ENCODE results near the gene KLHL29. TPM values are rescaled to one million over a fixed set of nuclear protein-coding genes. Genes with fewer than 3 reads are reported as not detected.

Gene KLHL29
- total RNA-seq, 2 experiments from 2014 or later = 0.23 to 0.66 TPM

DNA sequence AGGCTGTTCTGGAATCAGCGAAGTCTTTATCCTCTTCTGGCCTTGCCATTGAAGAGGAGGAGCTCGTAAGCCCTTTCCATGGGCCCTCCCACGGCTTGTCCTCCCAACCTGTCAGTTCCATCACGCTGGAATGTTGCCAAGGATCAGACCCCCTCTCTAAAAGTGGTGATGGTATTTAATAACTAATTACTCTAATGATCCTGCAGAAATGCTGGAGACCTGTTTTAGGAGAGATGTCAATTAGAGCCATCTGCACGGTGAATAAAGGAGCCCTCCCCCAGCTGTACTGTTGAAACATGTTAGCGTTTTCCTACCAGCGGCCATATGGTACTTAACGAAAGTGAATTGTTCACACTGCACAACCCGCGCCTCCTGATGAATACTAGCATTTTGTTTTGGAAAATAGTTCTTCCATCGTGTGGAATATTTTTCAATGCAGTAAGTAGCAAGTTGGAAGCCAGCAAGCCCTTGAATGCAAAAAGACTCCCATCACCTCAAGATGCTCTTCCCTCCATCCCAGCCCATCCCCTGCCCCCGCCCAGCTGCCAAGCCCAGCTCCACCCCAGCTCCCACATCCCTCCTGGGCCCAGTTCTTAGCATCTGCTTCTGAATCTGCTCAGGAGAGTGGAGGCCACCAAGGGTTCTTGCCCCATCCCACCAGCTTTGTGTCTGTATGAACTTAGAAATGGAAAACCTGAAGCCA is 145.4 kb downstream of the KLHL29 start:
- no peak for DNase-seq (ENCODE audit: low spot score)
- no peaks in the 10 kb centered on the region for H3K9me3 ChIP-seq (ENCODE audit: low read length)
- no TSS peak for BruUV-seq (replicated peaks)
- no peak overlapping the region for H3K4me3 ChIP-seq (ENCODE audit: low read depth, low read length, poor library complexity, severe bottlenecking)
- ChIA-PET POLR2A (no interaction called here), CTCF (ENCODE audit: unreplicated experiment) (no interaction called here)
- TF ChIP-seq, protein P1, sequence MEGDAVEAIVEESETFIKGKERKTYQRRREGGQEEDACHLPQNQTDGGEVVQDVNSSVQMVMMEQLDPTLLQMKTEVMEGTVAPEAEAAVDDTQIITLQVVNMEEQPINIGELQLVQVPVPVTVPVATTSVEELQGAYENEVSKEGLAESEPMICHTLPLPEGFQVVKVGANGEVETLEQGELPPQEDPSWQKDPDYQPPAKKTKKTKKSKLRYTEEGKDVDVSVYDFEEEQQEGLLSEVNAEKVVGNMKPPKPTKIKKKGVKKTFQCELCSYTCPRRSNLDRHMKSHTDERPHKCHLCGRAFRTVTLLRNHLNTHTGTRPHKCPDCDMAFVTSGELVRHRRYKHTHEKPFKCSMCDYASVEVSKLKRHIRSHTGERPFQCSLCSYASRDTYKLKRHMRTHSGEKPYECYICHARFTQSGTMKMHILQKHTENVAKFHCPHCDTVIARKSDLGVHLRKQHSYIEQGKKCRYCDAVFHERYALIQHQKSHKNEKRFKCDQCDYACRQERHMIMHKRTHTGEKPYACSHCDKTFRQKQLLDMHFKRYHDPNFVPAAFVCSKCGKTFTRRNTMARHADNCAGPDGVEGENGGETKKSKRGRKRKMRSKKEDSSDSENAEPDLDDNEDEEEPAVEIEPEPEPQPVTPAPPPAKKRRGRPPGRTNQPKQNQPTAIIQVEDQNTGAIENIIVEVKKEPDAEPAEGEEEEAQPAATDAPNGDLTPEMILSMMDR (conservative IDR thresholded peaks at IDR 0.05; ENCODE audit: low read length) = no peak
- no peak for TF ChIP-seq EZH2phosphoT487 (IDR thresholded peaks at IDR 0.05; ENCODE audit: borderline replicate concordance, low read depth, low read length)
- H3K36me3 ChIP-seq (ENCODE audit: insufficient read depth, low read length) = no peaks in the 10 kb centered on the region
- H2AFZ ChIP-seq (ENCODE audit: low read length) = no peak overlapping the region
- no peaks in the 10 kb centered on the region for H3K79me2 ChIP-seq (ENCODE audit: insufficient read depth, low read depth, low read length)
- no peaks in the 10 kb centered on the region for H3K4me1 ChIP-seq (ENCODE audit: insufficient read depth, low read length, poor library complexity, severe bottlenecking)
- H4K20me1 ChIP-seq (ENCODE audit: insufficient read depth, low read length) = no peaks in the 10 kb centered on the region
- H3K9me2 ChIP-seq (ENCODE audit: insufficient read depth, low read length) = no peaks in the 10 kb centered on the region
- intact Hi-C loops (cut with micrococcal nuclease; ENCODE audit: unreplicated experiment) = no loop called here
- H3K27ac ChIP-seq (ENCODE audit: low read depth, low read length, poor library complexity, severe bottlenecking) = no peak overlapping the region
- no peak overlapping the region for H3K4me2 ChIP-seq (ENCODE audit: low read length)

DNA sequence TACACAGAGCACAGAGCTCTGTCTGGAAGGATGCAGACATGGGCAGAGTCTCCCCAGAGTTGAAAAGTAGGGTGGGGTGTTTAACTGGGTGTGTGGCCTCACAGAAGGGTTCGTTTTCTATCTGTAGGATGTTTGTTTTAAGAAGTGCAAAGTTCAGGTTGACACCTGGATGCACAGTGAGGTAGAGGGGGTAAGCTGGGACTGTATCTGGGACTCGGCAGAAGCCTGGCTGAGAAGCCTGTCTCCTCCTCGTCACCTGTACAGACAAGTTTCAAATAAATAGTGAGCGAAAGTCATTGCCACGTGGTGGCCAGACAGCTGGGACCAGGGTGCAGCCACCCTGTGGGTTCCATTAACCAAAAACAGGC is 145.9 kb downstream of the KLHL29 start:
- intact Hi-C loops (cut with micrococcal nuclease; ENCODE audit: unreplicated experiment) = no loop called here
- ChIA-PET POLR2A (no interaction called here), CTCF (ENCODE audit: unreplicated experiment) (no interaction called here)
- no peaks in the 10 kb centered on the region for H3K4me1 ChIP-seq (ENCODE audit: insufficient read depth, low read length, poor library complexity, severe bottlenecking)
- no peak overlapping the region for H3K4me2 ChIP-seq (ENCODE audit: low read length)
- no peak overlapping the region for H2AFZ ChIP-seq (ENCODE audit: low read length)
- no peak overlapping the region for H3K27ac ChIP-seq (ENCODE audit: low read depth, low read length, poor library complexity, severe bottlenecking)
- TF ChIP-seq, protein P1 (conservative IDR thresholded peaks at IDR 0.05; ENCODE audit: low read length) = no peak
- TF ChIP-seq EZH2phosphoT487 (IDR thresholded peaks at IDR 0.05; ENCODE audit: borderline replicate concordance, low read depth, low read length) = no peak
- H3K9me3 ChIP-seq (ENCODE audit: low read length) = no peaks in the 10 kb centered on the region
- H3K79me2 ChIP-seq (ENCODE audit: insufficient read depth, low read depth, low read length) = no peaks in the 10 kb centered on the region
- no peak for DNase-seq (ENCODE audit: low spot score)
- no peaks in the 10 kb centered on the region for H4K20me1 ChIP-seq (ENCODE audit: insufficient read depth, low read length)
- no peaks in the 10 kb centered on the region for H3K36me3 ChIP-seq (ENCODE audit: insufficient read depth, low read length)
- H3K9me2 ChIP-seq (ENCODE audit: insufficient read depth, low read length) = no peaks in the 10 kb centered on the region
- no peak overlapping the region for H3K4me3 ChIP-seq (ENCODE audit: low read depth, low read length, poor library complexity, severe bottlenecking)
- BruUV-seq (replicated peaks) = no TSS peak

DNA sequence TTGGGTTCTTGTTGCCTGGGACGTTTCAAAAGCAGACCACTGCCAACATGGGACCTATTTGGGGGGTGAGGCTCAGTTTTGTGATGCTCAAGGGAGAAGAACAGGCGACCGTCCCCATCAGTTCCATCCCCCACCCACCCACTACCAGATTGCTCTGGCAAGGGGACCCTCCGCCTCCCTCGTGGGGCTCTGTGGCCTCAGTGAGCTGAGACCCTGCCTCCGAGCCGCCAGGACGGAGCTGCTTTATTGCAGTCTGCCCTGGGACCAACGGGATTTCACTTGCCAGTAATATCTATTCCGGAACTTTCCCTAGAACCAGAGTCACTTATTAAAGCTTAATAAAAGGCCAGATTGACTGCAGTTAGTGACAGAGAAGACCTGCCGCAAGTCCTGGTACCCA is 146.3 kb downstream of the KLHL29 start:
- H2AFZ ChIP-seq (ENCODE audit: low read length) = no peak overlapping the region
- BruUV-seq (replicated peaks) = no TSS peak
- ChIA-PET CTCF (ENCODE audit: unreplicated experiment) (no interaction called here), POLR2A (no interaction called here)
- no peaks in the 10 kb centered on the region for H3K9me2 ChIP-seq (ENCODE audit: insufficient read depth, low read length)
- no peak overlapping the region for H3K4me3 ChIP-seq (ENCODE audit: low read depth, low read length, poor library complexity, severe bottlenecking)
- TF ChIP-seq, protein P1 (conservative IDR thresholded peaks at IDR 0.05; ENCODE audit: low read length) = no peak
- no peak for TF ChIP-seq EZH2phosphoT487 (IDR thresholded peaks at IDR 0.05; ENCODE audit: borderline replicate concordance, low read depth, low read length)
- H3K9me3 ChIP-seq (ENCODE audit: low read length) = no peaks in the 10 kb centered on the region
- no peak for DNase-seq (ENCODE audit: low spot score)
- no peak overlapping the region for H3K4me2 ChIP-seq (ENCODE audit: low read length)
- H3K36me3 ChIP-seq (ENCODE audit: insufficient read depth, low read length) = no peaks in the 10 kb centered on the region
- no peaks in the 10 kb centered on the region for H3K4me1 ChIP-seq (ENCODE audit: insufficient read depth, low read length, poor library complexity, severe bottlenecking)
- H3K79me2 ChIP-seq (ENCODE audit: insufficient read depth, low read depth, low read length) = no peaks in the 10 kb centered on the region
- intact Hi-C loops (cut with micrococcal nuclease; ENCODE audit: unreplicated experiment) = no loop called here
- no peak overlapping the region for H3K27ac ChIP-seq (ENCODE audit: low read depth, low read length, poor library complexity, severe bottlenecking)
- no peaks in the 10 kb centered on the region for H4K20me1 ChIP-seq (ENCODE audit: insufficient read depth, low read length)

Data from OCI-LY7 (cell line).